Psoas muscle (tissue), 8 donors: Measurements from ENCODE around the gene TRAK2. TPM values are rescaled to one million over a fixed set of nuclear protein-coding genes. Genes with fewer than 3 reads are reported as not detected.

Source experiments
- ATAC-seq, 4 donors: fragments of 200-7000 bp; cut with Tn5 transposase; one replicate each; pipeline ENCODE4 v1.9.1; 2020; ENCODE audit warnings: moderate library complexity in 3 of 4, mild to moderate bottlenecking in 2 of 4
- DNase-seq, 2 donors: peaks; one replicate each; pipeline ENCODE4 v3.0.0-alpha.2; 2020
- H3K27ac ChIP-seq: fragments of 200-600 bp; one replicate; pipeline ENCODE4 v1.8.0; 2022
- H3K27me3 ChIP-seq, 3 donors: fragments of 200-600 bp in 1 of 3; one replicate each; pipeline versions ENCODE4 v1.6.1 to v1.8.0; 2013 to 2022; ENCODE audit warnings: low read length in 2 of 3, mild to moderate bottlenecking in 2 of 3, moderate library complexity in 1 of 3; ENCODE audit not compliant: insufficient read depth in 3 of 3
- H3K36me3 ChIP-seq, 2 donors: fragments of 200-600 bp in 1 of 2; one replicate each; pipeline versions ENCODE4 v1.6.1 to v1.8.0; 2013 to 2022; ENCODE audit warnings: low read depth in 1 of 2, mild to moderate bottlenecking in 1 of 2, moderate library complexity in 1 of 2; ENCODE audit not compliant: insufficient read depth in 1 of 2
- H3K4me1 ChIP-seq: fragments of 200-600 bp; one replicate; pipeline ENCODE4 v1.8.0; 2022
- H3K4me3 ChIP-seq: fragments of 200-600 bp; one replicate; pipeline ENCODE4 v1.8.0; 2022; ENCODE audit warnings: mild to moderate bottlenecking
- H3K9me3 ChIP-seq: fragments of 200-600 bp; one replicate; pipeline ENCODE4 v1.8.0; 2022
- WGBS, 3 donors: extraction: QIAGEN DNeasy Blood & Tissue Kit; methylation state at CpG; one replicate each; pipeline versions ENCODE4 v1.1.6 to v1.1.7; 2013; 5-methylcytosine and 5-hydroxymethylcytosine counted together
- intact Hi-C, 2 donors: fragments of 100-400 bp; cut with DNase I; formaldehyde crosslinking; loops; one replicate each; pipeline versions ENCODE4 v1.11.0 to v1.14.2; 2022
- polyA plus RNA-seq, 3 donors: library from polyadenylated mRNA; stranded (reverse); fragments of 200-250 nt; gene quantifications; one replicate each; pipeline ENCODE4 v1.2.3, GENCODE V29; 2013
- total RNA-seq, 4 donors: library from RNA; stranded (reverse); fragmentation: NEBNext Ultra II Directional in 2 of 4; extraction: Animal tissue kit (Norgen Biotek cat#: 25700) in 2 of 4; gene quantifications; one replicate each; pipeline versions ENCODE4 v1.2.1 to v1.2.4, GENCODE V29; 2021 to 2023
- TF ChIP-seq, protein P1 (sequence below): fragments of 200-600 bp; IDR thresholded peaks from one replicate; pipeline ENCODE4 v1.8.0; 2022; ENCODE audit warnings: antibody characterized with exemption
- donor health status: healthy with polysubstance abuse.
- donor health status: DM: no; HTN: no; CAD: no; lungs with moderate emphysema.
- donor health status: Bipolar disorder and iron deficiency.
- donor health status: healthy.
- donor health status: DM: yes; HTN: yes; CAD: no.
- donor health status: DM: no; HTN: no; CAD: no.
- donor health status: DM: no; HTN: no; CAD: no.
- donor health status: DM: yes; HTN: yes; CAD: no.

TRAK2 gene
- total and polyA plus RNA-seq, 7 donors = 9.8 to 53.0 (median 23.4) TPM

DNA sequence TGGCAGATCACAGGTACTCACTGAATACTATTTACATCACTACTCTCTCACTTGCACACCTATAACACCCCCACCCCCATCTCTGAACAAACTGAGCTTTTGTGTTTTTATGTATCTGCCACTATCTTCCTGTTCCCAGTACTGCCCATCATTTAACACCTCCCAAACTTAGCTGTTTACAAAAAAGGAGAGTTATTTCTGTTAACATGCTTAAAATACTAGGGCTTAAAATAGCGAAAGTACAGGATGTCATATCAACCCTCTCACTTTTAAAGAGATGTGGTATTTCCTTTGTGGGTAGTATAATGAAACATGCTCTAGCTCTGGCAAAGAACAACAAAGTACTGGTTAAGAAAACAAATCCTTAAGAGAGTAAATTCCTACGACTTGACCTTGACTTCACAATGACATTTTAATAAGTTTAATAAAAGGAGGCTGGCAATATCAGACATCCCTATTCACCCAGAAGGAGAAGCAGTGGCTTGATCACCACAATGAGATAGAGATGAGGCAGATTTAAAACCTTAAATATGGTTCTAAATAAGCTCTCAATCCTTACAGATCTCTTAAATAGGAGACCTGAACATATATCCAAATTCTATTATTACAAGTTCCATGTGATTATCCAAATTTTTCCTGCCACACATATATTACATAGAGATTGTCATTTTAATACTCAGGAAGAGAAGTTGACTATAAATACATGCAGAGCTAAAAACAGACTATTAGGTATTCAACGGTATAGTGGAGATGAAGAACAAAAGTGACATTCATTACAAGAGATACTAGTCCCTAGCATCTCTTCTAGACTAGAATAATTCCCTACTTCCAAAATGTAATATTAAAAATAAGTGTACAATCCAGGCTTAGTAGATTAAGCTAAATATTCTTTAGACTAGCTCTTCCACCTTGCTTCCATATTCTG, 36.9 kb downstream of the TRAK2 start:
- Histone ChIP-seq H3K4me3 (peak overlapping the region; percentile 37), H3K27ac (peak overlapping the region; percentile 56), H3K36me3 (no peaks in the 10 kb centered on the region), H3K9me3 (no peaks in the 10 kb centered on the region), H3K27me3 (no peaks in the 10 kb centered on the region), H3K4me1 (peaks cover 50% of the 10 kb centered on the region)
- peak in 2 of 4 donors; percentile 26 to 45 for ATAC-seq
- 5 to 12% (median 12%) methylated on average over 3 of the region's 3 CpGs for WGBS, 3 donors
- intact Hi-C loops = loop anchor here in 1 of 2 donors (5.0 kb wide), 1 partner anchor 33 kb away; no protein-coding TSS in a partner anchor
- TF ChIP-seq, protein P1, sequence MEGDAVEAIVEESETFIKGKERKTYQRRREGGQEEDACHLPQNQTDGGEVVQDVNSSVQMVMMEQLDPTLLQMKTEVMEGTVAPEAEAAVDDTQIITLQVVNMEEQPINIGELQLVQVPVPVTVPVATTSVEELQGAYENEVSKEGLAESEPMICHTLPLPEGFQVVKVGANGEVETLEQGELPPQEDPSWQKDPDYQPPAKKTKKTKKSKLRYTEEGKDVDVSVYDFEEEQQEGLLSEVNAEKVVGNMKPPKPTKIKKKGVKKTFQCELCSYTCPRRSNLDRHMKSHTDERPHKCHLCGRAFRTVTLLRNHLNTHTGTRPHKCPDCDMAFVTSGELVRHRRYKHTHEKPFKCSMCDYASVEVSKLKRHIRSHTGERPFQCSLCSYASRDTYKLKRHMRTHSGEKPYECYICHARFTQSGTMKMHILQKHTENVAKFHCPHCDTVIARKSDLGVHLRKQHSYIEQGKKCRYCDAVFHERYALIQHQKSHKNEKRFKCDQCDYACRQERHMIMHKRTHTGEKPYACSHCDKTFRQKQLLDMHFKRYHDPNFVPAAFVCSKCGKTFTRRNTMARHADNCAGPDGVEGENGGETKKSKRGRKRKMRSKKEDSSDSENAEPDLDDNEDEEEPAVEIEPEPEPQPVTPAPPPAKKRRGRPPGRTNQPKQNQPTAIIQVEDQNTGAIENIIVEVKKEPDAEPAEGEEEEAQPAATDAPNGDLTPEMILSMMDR = no peak
- no peak for DNase-seq

- 49 to 64% (median 51%) methylated on average over 4 of the region's 4 CpGs for WGBS, 3 donors
Measured at GRCh38 chr2:201413552-201413951, 37.7 kb downstream of the TRAK2 start.

DNA sequence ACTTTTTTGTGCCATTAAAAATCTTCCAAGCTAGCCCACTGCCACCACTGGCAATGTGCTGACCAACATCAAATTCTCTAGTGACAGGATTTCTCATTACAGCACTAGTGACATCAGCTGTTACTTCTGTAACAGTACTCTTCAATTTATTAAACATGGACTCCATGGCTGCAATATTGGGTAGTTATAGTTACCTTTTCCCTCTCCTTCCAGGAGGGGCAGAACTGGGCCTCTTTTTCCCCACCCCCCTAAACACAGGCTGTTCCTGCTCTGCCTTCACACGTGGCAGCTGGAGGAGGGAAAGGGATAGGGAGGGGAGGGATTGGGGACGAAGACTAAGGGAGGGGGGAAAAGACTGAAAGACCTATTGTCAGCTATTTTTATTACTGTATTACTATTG, 38.1 kb downstream of the TRAK2 start:
- TF ChIP-seq, protein P1 = no peak
- peak; percentile 42 to 60 (median 48) for ATAC-seq
- Histone ChIP-seq H3K4me3 (no peak overlapping the region), H3K9me3 (no peaks in the 10 kb centered on the region), H3K36me3 (no peaks in the 10 kb centered on the region), H3K27me3 (no peaks in the 10 kb centered on the region), H3K4me1 (peaks cover 53% of the 10 kb centered on the region), H3K27ac (peak overlapping the region; percentile 56)
- DNase-seq = no peak
- intact Hi-C loops = loop anchor here in 1 of 2 donors (5.0 kb wide), 1 partner anchor 34 kb away; no protein-coding TSS in a partner anchor
- 24 to 55% (median 33%) methylated on average over 2 of the region's 2 CpGs for WGBS, 3 donors

More at GRCh38 chr2:201413552-201413951, 37.7 kb downstream of the TRAK2 start:
- H3K27ac ChIP-seq = peak overlapping the region; percentile 56
- H3K9me3 ChIP-seq = no peaks in the 10 kb centered on the region
- ATAC-seq (no peak), DNase-seq (no peak)
- H3K4me1 ChIP-seq = peaks cover 53% of the 10 kb centered on the region
- no peaks in the 10 kb centered on the region for H3K27me3 ChIP-seq
- intact Hi-C loops = loop anchor here in 1 of 2 donors (5.0 kb wide), 1 partner anchor 34 kb away; no protein-coding TSS in a partner anchor
- no peaks in the 10 kb centered on the region for H3K36me3 ChIP-seq
- TF ChIP-seq, protein P1 = no peak
- peak overlapping the region; percentile 37 for H3K4me3 ChIP-seq

GRCh38 chr2:201411421-201411820, 39.8 kb downstream of the TRAK2 start:
- peaks cover 64% of the 10 kb centered on the region for H3K4me1 ChIP-seq

More at GRCh38 chr2:201411421-201411820, 39.8 kb downstream of the TRAK2 start:
- Histone ChIP-seq H3K27me3 (no peaks in the 10 kb centered on the region), H3K9me3 (no peaks in the 10 kb centered on the region), H3K27ac (peak overlapping the region; percentile 53), H3K4me3 (no peak overlapping the region), H3K36me3 (no peaks in the 10 kb centered on the region)
- TF ChIP-seq, protein P1 = no peak
- ATAC-seq (peak in 1 of 4 donors; percentile 38), DNase-seq (no peak)
- intact Hi-C loops = loop anchor here in 1 of 2 donors (5.0 kb wide), 1 partner anchor 36 kb away; no protein-coding TSS in a partner anchor
